Heart left ventricle (tissue), 13 donors: ENCODE results near the gene DSE.

Experiments
- POLR2A ChIP-seq, 2 donors: fragments of 450-650 bp; IDR thresholded peaks; one replicate each; pipeline ENCODE4 v1.6.1; 2017; ENCODE audit warnings: antibody characterized with exemption in 2 of 2, mild to moderate bottlenecking in 2 of 2, moderate library complexity in 2 of 2
- TF ChIP-seq, protein P1 (sequence below), 12 donors: fragments of 200-600 bp; sonication (generic) in 4 of 12; IDR thresholded peaks; one replicate each; pipeline versions ENCODE4 v1.5.0 to v1.8.0; 2018 to 2022; ENCODE audit warnings: antibody characterized with exemption in 12 of 12, mild to moderate bottlenecking in 5 of 12
- donor health status: ischemic (EF 13 %, LVEDD 7.1; RV severe dilation, severe dysfunction).
- donor health status: DM: no; HTN: yes; CAD: no.
- donor health status: DM: no; HTN: no; CAD: no.
- donor health status: ischemic (EF 25% LVEDD 6.9; RV normal size, moderate dysfunction).
- donor health status: ischemic (EF 25% LVEDD 5.7; RV mildly dilated, moderate dysfunction).
- donor health status: ischemic (EF 35%, LVEDD 5.7; RV mildly dilated, moderate dysfunction).
- donor health status: nonischemic (EF 11% LVEDD 7.7; RV severe dilation, severe dysfunction).
- donor health status: DM: yes; HTN: yes; CAD: no.
- donor health status: PGD.
- donor health status: ischemic (EF 29% LVEDD 5.4; RV normal size, mild dysfunction).
- donor health status: nonischemic (EF 23%, LVEDD 6.1; RV moderate dilation, normal function).

GRCh38 chr6:116351101-116351500 lies 19.6 kb upstream of the DSE start:
- no peak for TF ChIP-seq POLR2A (IDR thresholded peaks at IDR 0.05)
- TF ChIP-seq, protein P1, sequence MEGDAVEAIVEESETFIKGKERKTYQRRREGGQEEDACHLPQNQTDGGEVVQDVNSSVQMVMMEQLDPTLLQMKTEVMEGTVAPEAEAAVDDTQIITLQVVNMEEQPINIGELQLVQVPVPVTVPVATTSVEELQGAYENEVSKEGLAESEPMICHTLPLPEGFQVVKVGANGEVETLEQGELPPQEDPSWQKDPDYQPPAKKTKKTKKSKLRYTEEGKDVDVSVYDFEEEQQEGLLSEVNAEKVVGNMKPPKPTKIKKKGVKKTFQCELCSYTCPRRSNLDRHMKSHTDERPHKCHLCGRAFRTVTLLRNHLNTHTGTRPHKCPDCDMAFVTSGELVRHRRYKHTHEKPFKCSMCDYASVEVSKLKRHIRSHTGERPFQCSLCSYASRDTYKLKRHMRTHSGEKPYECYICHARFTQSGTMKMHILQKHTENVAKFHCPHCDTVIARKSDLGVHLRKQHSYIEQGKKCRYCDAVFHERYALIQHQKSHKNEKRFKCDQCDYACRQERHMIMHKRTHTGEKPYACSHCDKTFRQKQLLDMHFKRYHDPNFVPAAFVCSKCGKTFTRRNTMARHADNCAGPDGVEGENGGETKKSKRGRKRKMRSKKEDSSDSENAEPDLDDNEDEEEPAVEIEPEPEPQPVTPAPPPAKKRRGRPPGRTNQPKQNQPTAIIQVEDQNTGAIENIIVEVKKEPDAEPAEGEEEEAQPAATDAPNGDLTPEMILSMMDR (IDR thresholded peaks at IDR 0.05) = no peak
